GM12878 (cell line): ENCODE measurements around the gene CYP4F3. TPM values are rescaled to one million over a fixed set of nuclear protein-coding genes. Genes with fewer than 3 reads are reported as not detected.
"Not testable (repeated sequence)": the region's sequence is repeated elsewhere in the genome, so short reads cannot be mapped to it uniquely, and the experiment has no call there.

ENCODE experiments used
- ATAC-seq: fragments of 200-7000 bp; cut with Tn5 transposase; 3 replicates; pipeline ENCODE4 v1.9.1; 2020; ENCODE audit warnings: mild to moderate bottlenecking, moderate library complexity
- BruUV-seq: library from RNA; stranded (reverse); fragments of 400-500 nt; replicated peaks from 2 replicates; lab custom pipeline; 2021; lab: Mats Ljungman, UMichigan
- CTCF ChIA-PET: fragments of 300-600 bp; sonication (Branson Sonifier 250); formaldehyde crosslinking; extraction: SDS; loops from one replicate; lab custom pipeline; 2021; ENCODE audit warnings: inconsistent platforms; lab: Yijun Ruan, JAX
- POLR2A ChIA-PET: fragments of 350-600 bp; formaldehyde crosslinking; extraction: SDS; loops from one replicate; lab custom pipeline; 2021; ENCODE audit warnings: inconsistent platforms; lab: Charles Lee
- RAD21 ChIA-PET: fragments of 300-600 bp; sonication (Branson Sonifier 250); formaldehyde crosslinking; loops from one replicate; lab custom pipeline; 2023; ENCODE audit warnings: antibody characterized with exemption; ENCODE audit not compliant: unreplicated experiment; lab: Charles Lee
- SMC1A ChIA-PET: fragments of 300-600 bp; sonication (Branson Sonifier 250); formaldehyde crosslinking; loops from one replicate; lab custom pipeline; 2023; ENCODE audit not compliant: unreplicated experiment, uncharacterized antibody; lab: Charles Lee
- DNase-seq: peaks from one replicate; pipeline ENCODE4 v3.0.0-alpha.2; 2011; ENCODE audit warnings: low read depth, low spot score
- FAIRE-seq: peaks from 3 replicates; lab custom pipeline; 2011; peaks lifted over from hg19 to GRCh38; lab: Jason Lieb, UNC
- H2AFZ ChIP-seq: 2 replicates; pipeline ENCODE4 v1.6.0; 2011; ENCODE audit warnings: low read depth, low read length, control low read depth; ENCODE audit not compliant: control insufficient read depth
- H3K27ac ChIP-seq: 2 replicates; pipeline ENCODE4 v1.5.1; 2011; ENCODE audit warnings: control low read depth; ENCODE audit not compliant: control insufficient read depth, insufficient read depth
- H3K27me3 ChIP-seq, 2 experiments: replicated peaks in 1 of 2; 2 replicates each; pipeline versions ENCODE4 v1.6.0 to v1.6.1; 2011; ENCODE audit warnings: low read length in 1 of 2; ENCODE audit not compliant: control insufficient read depth in 2 of 2, insufficient read depth in 2 of 2
- H3K36me3 ChIP-seq, 2 experiments: 2 replicates each; pipeline ENCODE4 v1.5.1; 2011; ENCODE audit warnings: low read length in 1 of 2; ENCODE audit not compliant: control insufficient read depth in 2 of 2, insufficient read depth in 2 of 2
- H3K4me1 ChIP-seq: 2 replicates; pipeline ENCODE4 v1.6.1; 2011; ENCODE audit warnings: mild to moderate bottlenecking, low read length, moderate library complexity, mixed read lengths; ENCODE audit not compliant: control insufficient read depth, insufficient read depth
- H3K4me2 ChIP-seq: 2 replicates; pipeline ENCODE4 v1.6.0; 2011; ENCODE audit warnings: control low read depth; ENCODE audit not compliant: control insufficient read depth, insufficient read depth
- H3K4me3 ChIP-seq: fragments of 200-600 bp; sonication (generic); 2 replicates; pipeline ENCODE4 v1.5.1; 2016
- H3K79me2 ChIP-seq: 2 replicates; pipeline ENCODE4 v1.6.0; 2011; ENCODE audit warnings: low read length; ENCODE audit not compliant: control insufficient read depth, insufficient read depth
- H3K9ac ChIP-seq: 2 replicates; pipeline ENCODE4 v1.8.0; 2011; ENCODE audit warnings: low read length, control low read depth, mixed read lengths; ENCODE audit not compliant: control insufficient read depth, insufficient read depth
- H3K9me3 ChIP-seq: replicated peaks from 3 replicates; pipeline ENCODE4 v1.5.1; 2011; ENCODE audit warnings: mild to moderate bottlenecking, low read length; ENCODE audit not compliant: control insufficient read depth, insufficient read depth
- H4K20me1 ChIP-seq: 2 replicates; pipeline ENCODE4 v1.6.0; 2011; ENCODE audit not compliant: control insufficient read depth, insufficient read depth
- IRF4 ChIP-seq: IDR thresholded peaks from 2 replicates; pipeline ENCODE4 v1.6.1; 2011; ENCODE audit warnings: low read depth, low read length
- MTA3 ChIP-seq: IDR thresholded peaks from 2 replicates; pipeline ENCODE4 v1.6.1; 2012; ENCODE audit warnings: low read length, inconsistent platforms, borderline replicate concordance
- SREBF1 ChIP-seq: IDR thresholded peaks from 2 replicates; pipeline ENCODE4 v1.6.1; 2012; ENCODE audit warnings: mild to moderate bottlenecking, low read length
- ZBTB11 ChIP-seq: fragments of 450-650 bp; formaldehyde crosslinking; IDR thresholded peaks from 2 replicates; pipeline ENCODE4 v1.5.0; 2022; ENCODE audit warnings: mild to moderate bottlenecking, missing genetic modification characterization
- in situ Hi-C: fragments of 300-500 bp; cut with MboI; formaldehyde crosslinking; loops from 9 replicates; pipeline ENCODE4 v1.14.3; 2018; ENCODE audit warnings: mixed read lengths
- intact Hi-C: fragments of 100-400 bp; cut with micrococcal nuclease; formaldehyde crosslinking; loops from one replicate; pipeline ENCODE4 v1.14.2; 2022; ENCODE audit not compliant: unreplicated experiment
- polyA plus RNA-seq, 11 experiments: library from polyadenylated mRNA; depleted of rRNA in 4 of 11; unstranded in 6 of 11; stranded (reverse) in 5 of 11; fragments of >200 nt; fragmentation: Nextera tagmentation in 4 of 11; fragmentation: Illumina TruSeq in 1 of 11; extraction: Ambion mirVana in 4 of 11; extraction: Trizol in 1 of 11; gene quantifications; 1 replicate in 1 of 11; 2 replicates in 10 of 11; pipeline versions ENCODE4 v1.2.1 to v1.2.3, GENCODE V29; 2011 to 2016; ENCODE audit warnings: inconsistent platforms in 2 of 11, missing spikeins in 2 of 11, low read depth in 1 of 11
- total RNA-seq, 4 experiments: library from RNA; depleted of rRNA in 3 of 4; stranded (reverse); fragments of >200 nt in 3 of 4; fragmentation: Illumina TruSeq in 1 of 4; extraction: Trizol in 1 of 4; gene quantifications; 2 replicates each; pipeline versions ENCODE4 v1.2.1 to v1.2.3, GENCODE V29; 2013 to 2021
- TF ChIP-seq, protein P1 (sequence below), 3 experiments: IDR thresholded peaks in 2 of 3; conservative IDR thresholded peaks in 1 of 3; 2 replicates each; pipeline ENCODE4 v1.5.1; 2011; ENCODE audit warnings: low read depth in 3 of 3, low read length in 3 of 3, mild to moderate bottlenecking in 3 of 3, control low read depth in 2 of 3, moderate library complexity in 2 of 3, inconsistent platforms in 1 of 3, mixed read lengths in 1 of 3; ENCODE audit not compliant: control insufficient read depth in 2 of 3, insufficient read depth in 1 of 3; ENCODE audit errors: extremely low read depth in 1 of 3

The CYP4F3 gene
- total and polyA plus RNA-seq, 10 of the 15 experiments (the other 5 are each of a cell fraction or from before 2014, with no cell fraction given), result 0.08 to 4.7 (median 1.2) TPM

GRCh38 chr19:15649526-15649925, 8.8 kb downstream of the CYP4F3 start (continued):
- TF ChIP-seq, protein P1, sequence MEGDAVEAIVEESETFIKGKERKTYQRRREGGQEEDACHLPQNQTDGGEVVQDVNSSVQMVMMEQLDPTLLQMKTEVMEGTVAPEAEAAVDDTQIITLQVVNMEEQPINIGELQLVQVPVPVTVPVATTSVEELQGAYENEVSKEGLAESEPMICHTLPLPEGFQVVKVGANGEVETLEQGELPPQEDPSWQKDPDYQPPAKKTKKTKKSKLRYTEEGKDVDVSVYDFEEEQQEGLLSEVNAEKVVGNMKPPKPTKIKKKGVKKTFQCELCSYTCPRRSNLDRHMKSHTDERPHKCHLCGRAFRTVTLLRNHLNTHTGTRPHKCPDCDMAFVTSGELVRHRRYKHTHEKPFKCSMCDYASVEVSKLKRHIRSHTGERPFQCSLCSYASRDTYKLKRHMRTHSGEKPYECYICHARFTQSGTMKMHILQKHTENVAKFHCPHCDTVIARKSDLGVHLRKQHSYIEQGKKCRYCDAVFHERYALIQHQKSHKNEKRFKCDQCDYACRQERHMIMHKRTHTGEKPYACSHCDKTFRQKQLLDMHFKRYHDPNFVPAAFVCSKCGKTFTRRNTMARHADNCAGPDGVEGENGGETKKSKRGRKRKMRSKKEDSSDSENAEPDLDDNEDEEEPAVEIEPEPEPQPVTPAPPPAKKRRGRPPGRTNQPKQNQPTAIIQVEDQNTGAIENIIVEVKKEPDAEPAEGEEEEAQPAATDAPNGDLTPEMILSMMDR (IDR thresholded peaks at IDR 0.05 in 2 of 3, conservative IDR thresholded peaks at IDR 0.05 in 1 of 3; ENCODE audit: control insufficient read depth in 2 of 3, extremely low read depth in 1 of 3, insufficient read depth in 1 of 3, low read depth in 3 of 3, low read length in 3 of 3), result no peak
- no peak for TF ChIP-seq MTA3
- no peak for TF ChIP-seq SREBF1
- TF ChIP-seq IRF4, result no peak
- TF ChIP-seq ZBTB11 (CRISPR knock-in tag), result no peak

- DNase-seq, FAIRE-seq, H3K4me2 ChIP-seq, H3K36me3 ChIP-seq, CTCF ChIA-PET, intact Hi-C loops, H3K79me2 ChIP-seq, H3K4me1 ChIP-seq, RAD21 ChIA-PET, H3K4me3 ChIP-seq, H4K20me1 ChIP-seq, H2AFZ ChIP-seq, ATAC-seq, in situ Hi-C loops, SMC1A ChIA-PET, H3K9me3 ChIP-seq, POLR2A ChIA-PET, H3K27me3 ChIP-seq, H3K9ac ChIP-seq, BruUV-seq, H3K27ac ChIP-seq: not testable (repeated sequence)
These were observed 9.4 kb downstream of the CYP4F3 start for GRCh38 chr19:15650123-15650522.
